H1 (cell line): ENCODE results near the gene AGBL4. TPM values are rescaled to one million over a fixed set of nuclear protein-coding genes. Genes with fewer than 3 reads are reported as not detected.

Source experiments
- CTCF ChIA-PET: fragments of 300-600 bp; sonication (Branson Sonifier 250); formaldehyde crosslinking; loops from one replicate; lab custom pipeline; 2021; ENCODE audit not compliant: partially characterized antibody; lab: Charles Lee
- POLR2A ChIA-PET: fragments of 300-600 bp; sonication (Branson Sonifier 250); formaldehyde crosslinking; loops from one replicate; lab custom pipeline; 2021; ENCODE audit warnings: inconsistent platforms; ENCODE audit not compliant: partially characterized antibody; lab: Charles Lee
- DNase-seq, 2 experiments: peaks; one replicate each; pipeline versions ENCODE4 v3.0.0 to v3.0.0-alpha.2; 2010 to 2022; ENCODE audit warnings: low spot score in 2 of 2, low read depth in 1 of 2, mixed read lengths in 1 of 2
- FAIRE-seq: peaks from 2 replicates; lab custom pipeline; 2011; peaks lifted over from hg19 to GRCh38; lab: Jason Lieb, UNC
- H2AFZ ChIP-seq: 2 replicates; pipeline ENCODE4 v1.8.1; 2012; ENCODE audit warnings: low read length, inconsistent platforms
- H2AK5ac ChIP-seq: 2 replicates; pipeline ENCODE4 v1.6.1; 2013; ENCODE audit warnings: low read depth, low read length
- H2BK120ac ChIP-seq: replicated peaks from 2 replicates; pipeline ENCODE3; 2013; ENCODE audit warnings: low read depth, low read length, inconsistent platforms
- H2BK12ac ChIP-seq: 2 replicates; pipeline ENCODE4 v1.6.1; 2013; ENCODE audit warnings: low read depth, low read length
- H2BK15ac ChIP-seq: 2 replicates; pipeline ENCODE4 v1.6.1; 2013; ENCODE audit warnings: low read length
- H2BK20ac ChIP-seq: 2 replicates; pipeline ENCODE4 v1.6.1; 2013; ENCODE audit warnings: low read length
- H2BK5ac ChIP-seq: 2 replicates; pipeline ENCODE4 v1.6.1; 2013; ENCODE audit warnings: low read depth, low read length
- H3K14ac ChIP-seq: 2 replicates; pipeline ENCODE4 v1.6.1; 2013; ENCODE audit warnings: inconsistent platforms; ENCODE audit not compliant: insufficient read length
- H3K18ac ChIP-seq: 2 replicates; pipeline ENCODE4 v1.6.1; 2013; ENCODE audit warnings: low read length; ENCODE audit errors: extremely low read depth
- H3K23ac ChIP-seq: 2 replicates; pipeline ENCODE4 v1.6.1; 2013; ENCODE audit warnings: inconsistent platforms; ENCODE audit not compliant: insufficient read length
- H3K23me2 ChIP-seq: 2 replicates; pipeline ENCODE4 v1.6.1; 2013; ENCODE audit warnings: low read depth, low read length
- H3K27ac ChIP-seq: 2 replicates; pipeline ENCODE4 v1.6.1; 2011; ENCODE audit warnings: low read depth, low read length, inconsistent platforms
- H3K27me3 ChIP-seq, 4 experiments: replicated peaks in 1 of 4; 1 replicate in 1 of 4; 2 replicates in 3 of 4; pipeline versions ENCODE4 v1.6.1 to v1.8.1; 2011 to 2013; ENCODE audit warnings: low read length in 3 of 4, mild to moderate bottlenecking in 3 of 4, inconsistent platforms in 2 of 4, mixed read lengths in 2 of 4, moderate library complexity in 1 of 4; ENCODE audit not compliant: control insufficient read depth in 3 of 4, insufficient read depth in 3 of 4; ENCODE audit errors: extremely low read depth in 1 of 4
- H3K36me3 ChIP-seq, 4 experiments: 2 replicates each; pipeline versions ENCODE4 v1.6.1 to v1.8.1; 2011 to 2013; ENCODE audit warnings: mild to moderate bottlenecking in 4 of 4, low read length in 3 of 4, moderate library complexity in 2 of 4, control low read depth in 1 of 4, inconsistent platforms in 1 of 4; ENCODE audit not compliant: insufficient read depth in 4 of 4, control insufficient read depth in 2 of 4
- H3K4ac ChIP-seq: replicated peaks from 2 replicates; pipeline ENCODE3; 2013; ENCODE audit warnings: low read length, low read depth, mixed read lengths, inconsistent platforms; ENCODE audit not compliant: insufficient read length
- H3K4me1 ChIP-seq, 4 experiments: replicated peaks in 1 of 4; 1 replicate in 1 of 4; 2 replicates in 3 of 4; pipeline versions ENCODE4 v1.6.1 to v1.8.1; 2011 to 2013; ENCODE audit warnings: low read length in 3 of 4, inconsistent platforms in 2 of 4, mixed read lengths in 1 of 4; ENCODE audit not compliant: insufficient read depth in 4 of 4, control insufficient read depth in 3 of 4
- H3K4me2 ChIP-seq, 2 experiments: 2 replicates each; pipeline versions ENCODE4 v1.6.1 to v1.8.1; 2011 to 2013; ENCODE audit warnings: low read depth in 2 of 2, low read length in 2 of 2, control low read depth in 1 of 2, inconsistent platforms in 1 of 2, mild to moderate bottlenecking in 1 of 2; ENCODE audit not compliant: insufficient read depth in 1 of 2
- H3K4me3 ChIP-seq, 4 experiments: fragments of 200-600, 300-600 bp in 1 of 4; sonication (generic), shearing (Covaris generic), sonication (Bioruptor Twin) in 1 of 4; 2 replicates each; pipeline versions ENCODE4 v1.5.1 to v1.8.1; 2011 to 2016; ENCODE audit warnings: low read length in 4 of 4, low read depth in 3 of 4, control low read depth in 2 of 4, inconsistent platforms in 2 of 4, mild to moderate bottlenecking in 2 of 4, mixed read lengths in 1 of 4, moderate library complexity in 1 of 4; ENCODE audit not compliant: insufficient read depth in 2 of 4; ENCODE audit errors: extremely low read depth in 1 of 4
- H3K56ac ChIP-seq: replicated peaks from 2 replicates; pipeline ENCODE3; 2013; ENCODE audit warnings: low read depth, mild to moderate bottlenecking, mixed read lengths, low read length, inconsistent platforms; ENCODE audit not compliant: insufficient read length
- H3K79me1 ChIP-seq: 2 replicates; pipeline ENCODE4 v1.6.1; 2013; ENCODE audit warnings: low read depth, low read length, control low read depth
- H3K79me2 ChIP-seq, 2 experiments: 2 replicates each; pipeline versions ENCODE4 v1.6.1 to v1.8.1; 2012 to 2013; ENCODE audit warnings: low read length in 2 of 2, mild to moderate bottlenecking in 2 of 2, inconsistent platforms in 1 of 2; ENCODE audit not compliant: insufficient read depth in 2 of 2, control insufficient read depth in 1 of 2
- H3K9ac ChIP-seq, 4 experiments: replicated peaks in 1 of 4; 1 replicate in 1 of 4; 2 replicates in 3 of 4; pipeline versions ENCODE4 v1.6.1 to v1.8.1; 2011 to 2013; ENCODE audit warnings: low read depth in 3 of 4, low read length in 3 of 4, control low read depth in 2 of 4, mild to moderate bottlenecking in 2 of 4, moderate library complexity in 2 of 4, inconsistent platforms in 1 of 4; ENCODE audit errors: extremely low read depth in 1 of 4
- H3K9me3 ChIP-seq, 2 experiments: 2 replicates each; pipeline versions ENCODE4 v1.6.1 to v1.8.1; 2012 to 2013; ENCODE audit warnings: mild to moderate bottlenecking in 2 of 2, moderate library complexity in 2 of 2, control low read depth in 1 of 2, inconsistent platforms in 1 of 2, low read depth in 1 of 2, low read length in 1 of 2, mixed read lengths in 1 of 2; ENCODE audit not compliant: insufficient read depth in 2 of 2
- H4K20me1 ChIP-seq, 2 experiments: replicated peaks in 1 of 2; 2 replicates each; pipeline versions ENCODE3 to v1.8.1; 2011 to 2013; ENCODE audit warnings: inconsistent platforms in 2 of 2, low read length in 2 of 2, mild to moderate bottlenecking in 1 of 2; ENCODE audit not compliant: insufficient read depth in 2 of 2, control insufficient read depth in 1 of 2
- H4K5ac ChIP-seq: 2 replicates; pipeline ENCODE4 v1.6.1; 2013; ENCODE audit warnings: low read length, low read depth, mixed read lengths, inconsistent platforms; ENCODE audit not compliant: insufficient read length
- H4K8ac ChIP-seq: 2 replicates; pipeline ENCODE4 v1.8.0; 2013; ENCODE audit warnings: mild to moderate bottlenecking, moderate library complexity, low read length, inconsistent platforms; ENCODE audit not compliant: insufficient read depth; ENCODE audit errors: extremely low read depth
- H4K91ac ChIP-seq: replicated peaks from 2 replicates; pipeline ENCODE3; 2013; ENCODE audit warnings: low read length, mixed read lengths, inconsistent platforms; ENCODE audit not compliant: insufficient read length
- CBX8 ChIP-seq: fragments of 300-800, 300-1000 bp; sonication (generic); IDR thresholded peaks from 2 replicates; pipeline ENCODE4 v1.7.1; 2016; ENCODE audit warnings: low read depth, low read length, borderline replicate concordance
- CHD1 ChIP-seq: IDR thresholded peaks from 2 replicates; pipeline ENCODE4 v1.6.1; 2012; ENCODE audit warnings: low read depth, low read length, improper control_type of control experiment
- EZH2 ChIP-seq: fragments of 200-600 bp; sonication (generic); IDR thresholded peaks from 2 replicates; pipeline ENCODE4 v1.7.1; 2012; ENCODE audit warnings: low read depth, mild to moderate bottlenecking, moderate library complexity, low read length, inconsistent platforms; ENCODE audit not compliant: severe bottlenecking
- GTF2F1 ChIP-seq: IDR thresholded peaks from 2 replicates; pipeline ENCODE4 v1.6.1; 2012; ENCODE audit warnings: low read depth, low read length, improper control_type of control experiment, borderline replicate concordance
- HDAC2 ChIP-seq, 2 experiments: fragments of 300-600 bp in 1 of 2; sonication (generic) in 1 of 2; IDR thresholded peaks; 2 replicates each; pipeline ENCODE4 v1.6.1; 2011 to 2012; ENCODE audit warnings: low read depth in 2 of 2, low read length in 2 of 2, mild to moderate bottlenecking in 2 of 2, moderate library complexity in 2 of 2, borderline replicate concordance in 1 of 2, inconsistent platforms in 1 of 2
- HDAC6 ChIP-seq: IDR thresholded peaks from one replicate; pipeline ENCODE4 v1.7.1; 2012; ENCODE audit warnings: low read depth, mild to moderate bottlenecking, inconsistent platforms, low read length, moderate library complexity
- KDM1A ChIP-seq: fragments of 200-600, 300-600 bp; sonication (generic); IDR thresholded peaks from 2 replicates; pipeline ENCODE4 v1.7.1; 2016; ENCODE audit warnings: mild to moderate bottlenecking, low read length, borderline replicate concordance
- KDM4A ChIP-seq: IDR thresholded peaks from one replicate; pipeline ENCODE4 v1.7.1; 2012; ENCODE audit warnings: low read depth, mild to moderate bottlenecking, moderate library complexity, low read length, inconsistent platforms; ENCODE audit not compliant: severe bottlenecking
- RXRA ChIP-seq: IDR thresholded peaks from 2 replicates; pipeline ENCODE4 v1.6.1; 2011; ENCODE audit warnings: low read depth, mild to moderate bottlenecking, low read length, moderate library complexity; ENCODE audit not compliant: insufficient read depth
- SP4 ChIP-seq: IDR thresholded peaks from 2 replicates; pipeline ENCODE4 v1.6.1; 2012; ENCODE audit warnings: low read length, inconsistent platforms
- SUZ12 ChIP-seq: fragments of 200-600 bp; sonication (generic); IDR thresholded peaks from 2 replicates; pipeline ENCODE4 v1.6.1; 2012; ENCODE audit warnings: mild to moderate bottlenecking, inconsistent platforms, low read length, moderate library complexity, mixed read lengths
- TAF1 ChIP-seq: IDR thresholded peaks from 2 replicates; pipeline ENCODE4 v1.6.1; 2011; ENCODE audit warnings: mild to moderate bottlenecking, low read depth, low read length
- WGBS, 2 experiments: shearing (Covaris generic) in 1 of 2; methylation state at CpG; one replicate each; pipeline versions ENCODE4 v1.1.6 to v1.1.7; 2013 to 2015; ENCODE audit warnings: low lambda C conversion rate in 2 of 2, mixed read lengths in 2 of 2, inconsistent platforms in 1 of 2, low coverage in 1 of 2, missing lambda C conversion rate in 1 of 2; ENCODE audit not compliant: insufficient replicate concordance in 2 of 2, insufficient coverage in 1 of 2, insufficient read length in 1 of 2; ENCODE audit errors: extremely low coverage in 1 of 2, missing lambda C conversion rate in 1 of 2; 5-methylcytosine and 5-hydroxymethylcytosine counted together
- polyA plus RNA-seq, 7 experiments: library from polyadenylated mRNA; depleted of rRNA in 3 of 7; stranded (reverse) in 5 of 7; unstranded in 2 of 7; fragments of >200 nt in 5 of 7; fragments of 200-250 nt in 2 of 7; gene quantifications; 1 replicate in 5 of 7; 2 replicates in 1 of 7; 4 replicates in 1 of 7; pipeline versions ENCODE4 v1.2.1 to v1.2.3, GENCODE V29; 2011 to 2013; ENCODE audit warnings: missing spikeins in 2 of 7, mixed read lengths in 2 of 7
- total RNA-seq: library from RNA; stranded (reverse); fragmentation: NEBNext Ultra II Directional; extraction: Animal tissue kit (Norgen Biotek cat#: 25700); gene quantifications from 2 replicates; pipeline ENCODE4 v1.2.1, GENCODE V29; 2021
- TF ChIP-seq, protein P1 (sequence below): IDR thresholded peaks from 2 replicates; pipeline ENCODE4 v1.6.1; 2011; ENCODE audit warnings: low read depth, mild to moderate bottlenecking, low read length; ENCODE audit not compliant: insufficient read depth

The AGBL4 gene
- total and polyA plus RNA-seq, 2 of the 8 experiments (the other 6 are each of a cell fraction or from before 2014, with no cell fraction given) = 0.41 to 0.45 TPM

- no peak overlapping the region for H2BK120ac ChIP-seq
- H3K4ac ChIP-seq = no peak overlapping the region
- no peak overlapping the region for H4K91ac ChIP-seq
- no peak overlapping the region for H3K23ac ChIP-seq
- CTCF ChIA-PET = interaction anchor here (0.8 to 2.2 kb wide), 5 partner anchors 9 to 1588 kb away, joined by 3 to 7 read pairs (median 4); no protein-coding TSS in a partner anchor
- no peak overlapping the region for H4K8ac ChIP-seq
- DNase-seq = no peak
- H4K20me1 ChIP-seq = no peaks in the 10 kb centered on the region
- no peak for TF ChIP-seq EZH2
- TF ChIP-seq KDM1A = no peak
- no peak for TF ChIP-seq SP4
- no peak for TF ChIP-seq TAF1
- TF ChIP-seq HDAC2 (IDR thresholded peaks at IDR 0.05; ENCODE audit: borderline replicate concordance in 1 of 2, low read depth in 2 of 2, low read length in 2 of 2) = no peak
- no peak for TF ChIP-seq KDM4A
- TF ChIP-seq RXRA = no peak
- TF ChIP-seq HDAC6 = no peak
- TF ChIP-seq, protein P1, sequence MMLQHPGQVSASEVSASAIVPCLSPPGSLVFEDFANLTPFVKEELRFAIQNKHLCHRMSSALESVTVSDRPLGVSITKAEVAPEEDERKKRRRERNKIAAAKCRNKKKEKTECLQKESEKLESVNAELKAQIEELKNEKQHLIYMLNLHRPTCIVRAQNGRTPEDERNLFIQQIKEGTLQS = no peak
- TF ChIP-seq CBX8 = no peak
- no peak for TF ChIP-seq GTF2F1
- TF ChIP-seq SUZ12 = no peak
- no peak for TF ChIP-seq CHD1
- TF ChIP-seq, all 59 proteins: peak for 0
- Histone ChIP-seq H4K5ac (no peak overlapping the region), H3K27me3 (no peaks in the 10 kb centered on the region), H2BK12ac (no peak overlapping the region), H3K4me2 (no peak overlapping the region), H3K4me3 (no peak overlapping the region), H3K4me1 (no peaks in the 10 kb centered on the region; a peak in 1 of 7 replicates), H3K36me3 (peaks cover 3 to 15% (median 14%) of the 10 kb centered on the region in 4 experiments; a peak in 7 of 8 replicates), H3K18ac (no peak overlapping the region), H2BK15ac (no peak overlapping the region), H2AK5ac (no peak overlapping the region), H3K79me1 (no peaks in the 10 kb centered on the region), H3K9me3 (no peaks in the 10 kb centered on the region), H3K9ac (no peak overlapping the region), H3K27ac (no peak overlapping the region), H3K56ac (no peak overlapping the region), H2BK20ac (no peak overlapping the region), H3K23me2 (no peaks in the 10 kb centered on the region; the same call in 1 of the 2 replicates), H2BK5ac (no peak overlapping the region), H3K79me2 (no peaks in the 10 kb centered on the region), H2AFZ (no peak overlapping the region), H3K14ac (no peak overlapping the region)
- POLR2A ChIA-PET = no interaction called here
- WGBS, 2 experiments = 88% methylated on average over 7 of the region's 7 CpGs; no CpG with 5 or more reads in 1 of the 2 experiments
- no peak for FAIRE-seq
Measured at GRCh38 chr1:48760857-48761256, 1262.9 kb downstream of the AGBL4 start.
